Stimulated activated CD8-positive, alpha-beta memory T cell treated with anti-CD3 and anti-CD28 coated beads, Interleukin-4, amount 100 ng/mL, for 4 hours (primary cell): ENCODE data around the gene TMEM132C.

Experiments used
- DNase-seq, 2 donors: peaks; one replicate each; pipeline ENCODE4 v3.0.0-alpha.2; 2020; ENCODE audit warnings: low read depth in 2 of 2, low spot score in 1 of 2

TMEM132C gene

DNA sequence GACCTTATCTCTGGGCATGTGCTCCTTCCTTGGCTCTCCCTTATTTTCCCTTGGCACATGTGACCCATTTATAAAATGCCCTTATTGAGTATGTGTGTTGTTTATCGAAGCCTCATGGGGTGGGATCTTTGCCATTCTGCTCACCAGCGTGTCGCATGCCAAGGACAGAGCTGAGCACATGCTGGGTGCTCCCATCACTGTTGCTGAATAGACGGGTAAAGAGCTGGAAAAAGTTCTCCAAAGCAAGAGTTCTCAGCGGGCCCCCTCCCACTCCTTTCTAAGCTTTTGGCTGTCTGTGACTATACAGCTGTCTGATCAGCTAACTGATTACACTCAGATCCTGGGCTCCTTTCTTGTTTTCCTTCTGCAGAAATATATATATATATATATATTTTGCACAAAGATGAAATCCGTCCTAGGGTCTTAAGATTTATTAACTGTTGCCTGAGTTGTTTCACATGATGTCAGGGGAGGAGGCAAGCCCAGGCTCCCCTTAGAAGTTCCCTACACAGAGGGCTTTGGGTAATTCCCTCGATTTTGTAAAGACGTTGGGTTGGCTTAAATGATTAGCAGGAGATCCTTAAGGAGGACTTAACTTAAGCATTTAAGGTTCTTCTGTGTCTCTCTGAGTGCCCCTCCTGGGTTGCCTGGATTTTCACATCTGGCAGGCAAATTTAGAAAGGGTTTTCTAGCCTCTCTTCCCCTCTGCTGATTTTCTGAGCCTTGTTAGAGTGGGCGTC lies 71.6 kb downstream of the TMEM132C start:
- DNase-seq, result no peak

- DNase-seq, result no peak
These were observed 72.2 kb downstream of the TMEM132C start for GRCh38 chr12:128339126-128339520.

- DNase-seq, result no peak
These were observed 72.7 kb downstream of the TMEM132C start for GRCh38 chr12:128339631-128340030.

DNA sequence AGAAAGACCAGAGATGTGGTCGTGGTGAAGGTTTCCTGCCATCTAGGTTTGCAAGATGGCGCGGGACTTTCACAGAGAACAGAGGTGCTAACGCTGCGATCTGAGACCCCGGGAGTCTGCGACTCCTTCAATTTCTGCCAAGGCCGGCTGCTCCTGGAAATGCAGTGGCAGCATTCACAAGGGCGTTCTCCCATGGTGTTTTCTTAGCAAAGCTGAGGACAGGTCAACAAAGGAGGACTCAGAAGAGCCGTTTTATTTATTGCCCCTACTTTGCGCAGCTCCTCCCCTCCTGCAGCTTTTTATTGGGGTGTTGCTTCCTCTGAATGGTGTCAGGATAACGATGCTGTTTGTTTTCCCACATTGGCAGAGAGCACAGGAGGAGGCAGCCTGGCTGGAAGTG lies 86.3 kb downstream of the TMEM132C start:
- DNase-seq, result no peak

DNA sequence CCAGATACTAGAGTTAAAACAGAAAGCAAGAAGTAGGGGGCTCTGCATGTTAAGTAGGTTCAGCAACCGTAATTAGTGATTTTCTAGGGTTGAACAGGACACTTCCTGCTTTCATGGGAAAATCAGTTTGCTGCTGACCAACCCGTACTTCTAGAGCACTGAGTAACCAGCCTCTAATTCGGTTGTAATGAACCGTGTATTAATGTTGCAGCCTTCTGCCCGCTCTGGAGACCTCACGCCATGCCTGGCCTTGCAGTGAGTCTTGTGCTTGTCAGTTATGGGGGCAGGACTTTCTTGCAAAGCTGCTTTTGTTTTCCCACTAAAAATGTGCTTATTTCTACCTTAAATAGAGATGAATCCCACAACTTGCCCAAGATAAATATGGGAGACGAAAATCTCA lies 89.6 kb downstream of the TMEM132C start:
- no peak for DNase-seq

DNA sequence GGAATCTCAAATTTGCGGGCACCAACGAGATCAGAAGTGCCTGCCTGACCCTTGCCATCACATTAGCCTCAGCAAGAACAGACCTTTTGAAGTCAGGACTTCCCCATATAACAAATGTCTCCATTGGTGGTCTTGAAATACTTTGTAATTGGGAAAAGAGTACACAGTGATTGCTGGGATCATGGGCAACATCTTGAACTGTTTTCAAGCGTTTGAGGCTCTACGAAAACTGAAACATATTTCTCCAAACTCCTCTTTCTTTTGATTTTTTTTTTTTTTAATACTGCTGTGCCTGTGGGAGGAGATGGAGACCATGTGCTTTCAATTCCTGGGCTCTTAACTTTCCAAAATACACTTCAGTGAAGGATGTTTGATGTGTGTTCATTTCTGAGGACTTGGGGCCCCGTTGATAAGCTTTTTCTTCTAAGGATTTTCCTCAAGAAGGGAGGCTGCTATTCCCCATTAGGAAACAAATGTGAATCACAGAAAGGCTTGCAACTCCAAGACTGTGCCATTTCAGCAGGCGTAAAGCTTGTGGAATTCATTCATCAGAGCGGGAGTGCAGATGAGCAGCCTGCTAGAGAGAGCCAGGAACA lies 94.5 kb downstream of the TMEM132C start:
- DNase-seq, result no peak

- no peak for DNase-seq
These were observed 98.1 kb downstream of the TMEM132C start for GRCh38 chr12:128365032-128365431.

DNA sequence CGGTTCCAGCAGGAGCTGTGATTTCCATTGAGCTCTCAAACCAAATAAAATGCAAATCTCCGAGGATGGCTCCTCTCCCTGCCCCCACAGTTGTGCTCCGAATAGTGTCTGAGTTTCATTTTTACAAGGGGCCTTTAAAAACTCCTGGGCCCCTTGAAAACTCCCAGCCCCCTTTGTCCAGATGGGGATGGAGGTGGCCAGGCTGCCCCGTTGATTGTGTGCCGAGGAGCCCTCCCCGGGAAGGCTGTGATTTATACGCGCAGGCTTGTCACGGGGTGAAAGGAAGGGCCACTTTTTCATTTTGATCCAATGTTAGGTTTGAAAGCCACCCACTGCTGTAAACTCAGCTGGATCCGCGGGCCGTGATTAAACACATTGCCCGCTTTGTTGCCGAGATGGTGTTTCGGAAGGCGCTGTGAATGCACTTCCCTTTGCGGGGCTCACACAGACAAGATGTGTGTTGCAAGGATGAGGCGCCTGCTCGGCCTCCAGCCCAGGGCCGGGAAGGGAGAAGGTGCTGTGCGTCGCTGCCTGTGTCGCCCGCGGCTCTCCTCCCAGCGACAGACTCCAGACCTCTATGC lies 98.8 kb downstream of the TMEM132C start:
- DNase-seq, result no peak

DNA sequence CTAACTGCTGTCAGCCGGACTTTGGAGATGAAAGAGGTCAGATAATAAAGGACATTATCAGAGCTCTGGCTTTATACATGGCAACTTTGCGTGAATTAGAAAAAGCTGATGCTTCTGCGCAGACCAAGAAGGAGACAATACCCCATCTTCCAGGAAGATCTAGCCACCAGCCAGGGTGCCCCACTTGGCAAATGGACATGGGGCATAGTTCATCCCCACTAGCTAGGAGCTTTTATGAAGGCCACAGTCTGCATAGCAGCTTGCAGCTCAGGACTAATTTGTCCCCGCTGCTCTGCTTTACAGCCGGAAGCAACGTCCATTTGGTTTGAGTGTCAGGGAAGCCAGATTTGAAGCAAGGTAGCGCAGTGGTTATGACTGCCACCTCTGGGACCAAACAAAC lies 101.0 kb downstream of the TMEM132C start:
- DNase-seq, result no peak

GRCh38 chr12:128381541-128381940 lies 114.6 kb downstream of the TMEM132C start:
- DNase-seq, result no peak

DNA sequence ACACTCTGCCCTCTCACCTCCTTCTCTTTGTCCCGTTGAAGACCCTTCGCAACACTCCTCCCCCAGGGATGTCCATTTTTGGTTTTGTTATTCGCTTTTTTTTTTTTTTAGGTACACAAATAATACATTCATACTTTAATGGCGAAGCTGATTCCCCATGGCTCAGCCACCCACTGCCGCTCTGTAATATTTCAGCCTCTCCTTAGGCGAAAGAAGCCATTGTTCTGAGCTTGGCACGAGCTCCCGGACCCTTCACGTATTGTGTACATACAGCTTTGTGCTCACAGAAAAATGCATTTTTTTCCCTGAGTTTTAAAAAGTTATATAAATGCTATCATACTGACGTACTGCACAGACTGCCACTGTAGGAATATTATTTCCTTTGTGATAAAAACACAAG lies 115.0 kb downstream of the TMEM132C start:
- no peak for DNase-seq

DNA sequence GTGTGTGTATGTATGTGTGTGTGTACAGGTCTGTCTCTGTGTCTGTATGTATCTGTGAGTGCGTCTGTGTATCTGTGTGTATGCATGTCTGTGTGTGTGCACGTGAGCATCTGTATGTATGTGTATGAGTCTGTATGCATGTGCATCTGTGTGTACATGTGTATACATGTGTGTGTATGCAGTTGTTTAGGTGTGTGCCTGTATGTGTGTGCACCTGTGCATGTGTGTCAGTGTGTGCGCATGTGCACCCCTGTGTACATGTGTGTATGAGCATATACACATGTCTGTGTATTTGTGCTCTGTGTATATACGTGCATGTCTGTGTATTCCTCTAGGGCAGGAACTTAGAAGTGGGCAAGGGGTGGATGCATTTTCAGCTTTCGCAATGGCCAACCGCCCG lies 116.0 kb downstream of the TMEM132C start:
- DNase-seq, result no peak

DNA sequence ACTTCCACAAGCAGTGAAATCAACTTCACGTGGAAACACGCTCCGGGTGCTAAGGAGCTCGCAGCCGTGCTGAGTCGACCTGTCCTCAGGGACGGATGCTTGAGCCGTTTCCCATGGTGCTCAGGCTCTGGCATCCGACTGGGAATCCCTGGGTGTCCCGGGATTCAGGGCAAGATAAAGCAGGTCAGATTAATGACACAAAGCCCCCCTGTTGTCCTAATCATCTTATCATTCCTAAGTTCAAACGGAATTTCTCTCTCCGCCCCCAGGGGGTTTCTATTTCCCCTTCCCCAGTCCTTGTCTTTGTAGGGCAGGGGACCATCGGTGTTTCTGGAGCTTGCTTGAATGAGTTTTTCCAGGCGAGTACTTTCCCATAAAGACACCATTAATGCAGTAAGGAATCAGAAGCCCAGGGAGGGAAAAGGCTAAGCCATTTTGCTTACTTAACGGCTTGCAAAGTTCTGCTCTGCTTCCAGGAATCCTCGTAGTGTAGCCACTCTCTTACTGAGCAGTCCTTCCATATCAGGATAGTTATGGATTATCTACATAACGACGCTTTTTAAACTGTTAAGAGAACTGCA lies 116.5 kb downstream of the TMEM132C start:
- no peak for DNase-seq

DNA sequence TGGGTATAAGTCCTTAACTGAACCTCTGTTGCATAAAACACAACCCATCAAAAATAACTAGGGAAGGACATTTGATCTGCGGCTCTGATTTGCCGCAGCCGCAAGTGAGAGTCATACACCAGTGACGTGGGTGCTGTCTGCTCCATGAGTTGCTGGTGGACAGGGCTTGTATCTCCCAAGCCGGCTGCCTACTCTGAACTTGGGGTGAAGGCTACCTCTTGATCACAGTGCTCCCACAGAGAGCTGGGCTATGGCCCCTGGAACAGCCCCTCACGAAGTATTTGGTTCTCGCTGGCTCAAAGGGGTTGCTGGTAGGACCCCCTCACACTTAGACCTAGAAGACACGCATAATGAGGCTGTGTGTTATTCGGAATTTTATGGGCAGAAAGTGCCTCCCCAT lies 118.8 kb downstream of the TMEM132C start:
- DNase-seq, result no peak

GRCh38 chr12:128387811-128388422 lies 120.9 kb downstream of the TMEM132C start:
- no peak for DNase-seq

DNA sequence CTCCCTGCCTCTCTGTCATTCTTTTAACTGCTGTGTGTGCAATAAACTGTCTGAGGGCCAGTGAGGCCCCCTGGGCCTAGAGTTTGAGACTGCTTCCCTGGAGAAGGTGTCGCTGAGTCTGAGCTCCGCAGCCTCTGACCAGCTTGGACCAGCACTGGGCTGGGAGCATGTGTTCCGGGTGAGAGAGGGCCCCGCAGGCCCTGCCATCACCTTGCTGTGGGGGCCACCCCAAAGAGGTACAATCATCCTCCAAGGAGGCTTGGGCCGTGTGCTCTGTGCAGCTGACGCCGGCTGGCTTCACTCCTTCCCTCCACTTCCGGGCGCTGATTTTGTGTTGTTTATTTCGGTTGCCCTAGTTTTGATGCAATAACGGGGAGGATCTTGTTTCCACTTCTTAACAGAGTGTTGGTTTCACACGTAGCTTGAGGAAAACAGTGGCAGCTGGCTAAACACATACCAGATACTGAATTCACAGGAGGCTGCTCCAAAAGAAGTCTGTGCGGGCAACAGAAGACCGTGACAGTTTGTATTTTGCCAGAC lies 121.6 kb downstream of the TMEM132C start:
- DNase-seq, result no peak

- no peak for DNase-seq
These were observed 126.4 kb downstream of the TMEM132C start for GRCh38 chr12:128393346-128393745.

DNA sequence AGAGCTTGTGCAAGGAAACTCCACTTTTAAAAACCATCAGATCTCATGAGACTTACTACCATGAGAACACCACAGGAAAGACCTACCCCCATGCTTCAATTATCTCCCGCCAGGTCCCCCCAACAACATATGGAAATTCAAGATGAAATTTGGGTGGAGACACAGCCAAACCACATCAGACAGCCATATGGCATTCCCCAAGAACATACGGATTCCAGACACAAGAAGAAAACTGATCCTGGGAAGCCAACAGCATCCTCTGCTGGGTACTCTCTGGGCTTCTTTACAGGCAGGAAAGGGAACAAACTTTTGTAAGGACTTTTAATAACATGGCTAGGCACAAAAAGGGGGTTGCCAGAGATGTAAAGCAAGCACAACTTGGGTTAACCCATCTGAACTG lies 127.2 kb downstream of the TMEM132C start:
- DNase-seq, result no peak

GRCh38 chr12:128399253-128399652 lies 132.3 kb downstream of the TMEM132C start:
- no peak for DNase-seq

GRCh38 chr12:128402486-128403243 lies 135.7 kb downstream of the TMEM132C start:
- no peak for DNase-seq

DNA sequence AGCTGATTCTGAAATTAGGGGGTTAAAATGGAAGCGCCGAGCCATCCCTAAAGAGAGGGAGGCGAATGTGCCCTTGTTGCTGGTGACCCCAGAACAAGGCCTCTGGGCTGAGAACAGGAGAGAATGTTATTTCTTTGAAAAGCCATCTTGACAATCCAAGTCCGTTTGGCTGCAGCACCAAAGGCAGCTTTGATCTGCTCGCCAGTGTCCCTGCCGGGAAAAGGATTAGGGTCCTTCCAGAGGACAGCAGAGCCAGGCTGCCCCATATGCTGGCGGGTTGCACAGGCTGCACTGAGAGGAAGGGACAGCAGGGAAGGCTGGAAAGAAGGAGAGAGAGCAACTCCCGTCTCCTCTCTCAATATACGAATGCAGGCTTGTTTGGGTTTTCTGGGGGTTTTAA lies 141.7 kb downstream of the TMEM132C start:
- DNase-seq, result no peak
